HG03457 (cell line): ENCODE results near the gene MUC16.
"Not testable (repeated sequence)": the region's sequence is repeated elsewhere in the genome, so short reads cannot be mapped to it uniquely, and the experiment has no call there.

Experiments
- ATAC-seq: cut with Tn5 transposase; IDR thresholded peaks from one replicate; pipeline ENCODE4 v1.9.1; 2021; ENCODE audit warnings: moderate number of reproducible peaks; ENCODE audit not compliant: unreplicated experiment

MUC16 gene

DNA sequence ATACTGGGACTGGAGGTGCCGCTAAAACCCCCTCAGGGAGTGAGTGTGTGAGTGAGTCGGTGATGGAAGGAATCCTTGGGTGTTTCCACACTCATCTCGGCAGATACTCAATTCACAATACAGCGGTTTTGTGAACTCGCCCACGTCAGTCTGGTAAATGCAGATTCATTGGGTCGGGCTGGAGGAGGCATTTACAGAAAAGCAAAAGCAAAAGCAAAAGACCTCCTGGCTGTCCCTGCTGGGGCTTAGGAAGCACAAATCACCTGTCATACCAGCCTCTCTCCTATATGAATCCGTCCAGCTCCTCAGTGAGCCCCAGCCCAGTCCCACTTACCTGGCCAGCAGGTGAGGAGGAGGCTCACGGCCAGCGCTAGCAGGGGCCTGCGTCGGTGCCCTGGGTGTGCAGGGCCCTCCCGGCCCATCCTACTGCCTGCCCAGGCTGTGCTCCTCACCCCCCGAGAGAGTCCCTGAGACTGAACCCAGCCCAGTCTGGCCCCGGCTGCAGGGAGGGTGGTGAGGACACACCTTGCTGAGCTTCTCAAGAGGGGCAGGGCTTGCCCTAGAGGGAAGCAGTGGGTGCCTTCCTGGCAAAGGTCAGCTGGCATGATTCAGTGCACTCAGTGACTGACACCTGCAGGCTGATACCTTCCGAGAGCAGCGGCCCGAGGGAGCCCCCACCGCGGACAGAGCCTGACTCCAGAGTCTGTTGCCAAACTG lies at the start of gene MUC16:
Gene MUC16 (minus strand): TSS at position 475 of the 717 bp plus-strand sequence.
- ATAC-seq = no peak

DNA sequence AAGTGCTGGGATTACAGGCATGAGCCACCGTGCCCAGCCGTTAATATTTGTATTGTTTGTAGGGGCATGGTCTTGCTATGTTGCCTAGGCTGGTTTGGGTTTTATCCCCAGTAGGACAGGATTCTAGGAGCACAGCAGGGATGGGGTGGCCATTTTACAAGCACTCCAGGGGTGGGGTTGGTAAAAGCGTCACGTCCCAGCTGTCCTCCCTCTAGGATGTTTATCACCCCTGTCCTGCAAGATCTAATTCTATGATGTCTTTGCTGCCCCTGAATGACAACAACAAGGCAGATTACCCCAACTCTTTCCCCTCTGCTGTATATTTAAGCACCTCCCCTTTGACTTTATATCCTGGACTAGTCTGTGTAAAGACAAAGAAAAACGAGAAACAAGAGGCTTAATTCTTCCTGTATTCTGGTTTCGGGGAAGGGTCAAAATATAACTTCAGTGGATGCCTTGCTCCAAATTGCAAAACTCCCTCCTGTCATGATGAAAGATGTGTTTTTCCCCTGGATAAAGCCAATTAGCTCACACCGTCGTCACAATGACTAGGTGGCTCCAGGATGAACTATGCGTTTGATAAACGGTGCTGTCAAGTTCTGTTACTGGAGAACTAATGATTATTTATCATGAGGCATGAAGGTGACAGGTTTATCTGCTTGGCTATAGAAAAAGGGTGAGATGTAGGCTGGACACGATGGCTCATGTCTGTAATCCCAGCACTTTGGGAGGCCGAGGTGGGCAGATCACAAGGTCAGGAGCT lies 48.9 kb upstream of the MUC16 start:
- no peak for ATAC-seq

DNA sequence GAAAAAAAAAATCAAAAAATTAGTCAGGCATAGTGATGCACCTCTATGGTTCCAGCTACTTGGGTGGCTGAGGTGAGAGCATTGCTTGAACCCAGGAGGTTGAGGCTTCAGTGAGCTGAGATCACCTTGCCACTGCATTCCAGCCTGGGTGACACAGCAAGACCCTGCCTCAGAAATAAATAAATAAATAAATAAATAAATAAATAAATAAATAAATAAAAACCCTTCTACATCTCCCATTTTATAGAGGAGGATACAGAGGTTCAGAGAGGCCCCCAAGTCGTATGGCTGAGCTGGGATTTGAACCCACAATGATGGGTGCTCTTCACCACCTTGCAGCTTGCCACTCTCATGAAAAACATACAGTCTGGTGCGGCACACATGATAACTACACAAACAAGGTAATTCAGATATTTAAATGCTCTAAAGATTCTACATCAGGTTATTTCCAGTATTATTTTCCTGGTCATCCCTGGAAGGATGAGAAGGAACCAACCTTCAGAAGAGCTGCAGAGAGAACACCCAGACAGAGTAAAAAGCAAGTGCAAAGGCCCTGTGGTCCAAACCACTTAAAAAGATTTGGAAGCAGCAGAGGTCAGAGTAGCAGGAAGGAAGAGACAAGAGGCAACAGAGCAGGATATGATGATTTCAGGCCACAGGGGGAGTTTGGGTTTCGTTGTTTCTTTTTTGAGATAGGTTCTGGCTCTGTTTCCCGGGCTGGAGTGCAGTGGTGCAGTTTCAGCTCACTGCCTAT lies 47.5 kb upstream of the MUC16 start:
- ATAC-seq = no peak

DNA sequence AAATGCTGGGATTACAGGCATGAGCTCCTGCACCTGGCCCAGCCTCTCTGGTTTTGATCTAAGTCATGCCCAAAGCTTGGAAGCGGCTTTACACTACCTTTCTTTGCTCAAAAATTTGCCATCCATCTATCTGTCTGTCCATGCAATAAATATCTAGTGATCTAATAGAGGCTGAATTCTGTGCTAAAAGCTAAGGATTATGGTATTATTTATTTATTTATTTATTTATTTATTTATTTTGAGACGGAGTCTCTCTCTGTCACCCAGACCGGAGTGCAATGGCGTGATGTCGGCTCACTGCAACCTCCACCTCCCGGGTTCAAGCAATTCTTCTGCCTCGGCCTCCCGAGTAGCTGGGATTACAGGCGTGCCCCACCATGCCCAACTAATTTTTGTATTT lies 45.9 kb upstream of the MUC16 start:
- ATAC-seq = not testable (repeated sequence)

DNA sequence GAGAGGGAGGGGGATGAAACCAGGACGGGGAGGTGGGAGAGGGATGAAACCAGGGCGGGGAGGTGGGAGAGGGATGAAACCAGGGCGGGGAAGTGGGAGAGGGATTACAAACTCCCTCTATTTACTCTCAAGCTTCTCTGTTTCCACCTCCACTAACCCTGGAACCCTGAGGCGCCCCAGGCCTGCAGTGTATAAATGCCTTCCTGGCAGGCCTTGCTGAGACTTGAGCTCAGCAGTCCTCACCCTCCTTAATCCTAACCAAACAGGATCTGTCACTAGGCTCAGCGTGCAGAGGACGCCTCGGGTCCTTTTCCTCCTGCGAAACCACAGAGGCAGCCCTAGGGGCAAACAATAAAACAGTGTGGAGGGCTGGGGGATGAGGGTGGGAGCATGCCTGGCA lies 44.6 kb upstream of the MUC16 start:
- ATAC-seq = no peak

GRCh38 chr19:9054207-9054606 lies 44.0 kb upstream of the MUC16 start:
- ATAC-seq = no peak

DNA sequence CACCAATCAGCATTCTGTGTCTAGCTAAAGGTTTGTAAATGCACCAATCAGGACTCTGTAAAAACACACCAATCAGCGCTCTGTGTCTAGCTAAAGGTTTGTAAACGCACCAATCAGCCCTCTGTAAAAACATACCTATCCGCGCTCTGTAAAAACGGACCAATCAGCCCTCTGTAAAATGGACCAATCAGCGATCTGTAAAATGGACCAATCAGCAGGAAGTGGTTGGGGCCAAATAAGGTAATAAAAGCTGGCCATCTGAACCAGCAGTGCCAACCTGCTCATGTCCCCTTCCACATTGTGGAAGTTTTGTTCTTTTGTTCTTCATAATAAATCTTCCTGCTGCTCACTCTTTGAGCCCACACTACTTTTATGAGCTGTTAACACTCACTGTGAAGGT lies 43.5 kb upstream of the MUC16 start:
- ATAC-seq = not testable (repeated sequence)

DNA sequence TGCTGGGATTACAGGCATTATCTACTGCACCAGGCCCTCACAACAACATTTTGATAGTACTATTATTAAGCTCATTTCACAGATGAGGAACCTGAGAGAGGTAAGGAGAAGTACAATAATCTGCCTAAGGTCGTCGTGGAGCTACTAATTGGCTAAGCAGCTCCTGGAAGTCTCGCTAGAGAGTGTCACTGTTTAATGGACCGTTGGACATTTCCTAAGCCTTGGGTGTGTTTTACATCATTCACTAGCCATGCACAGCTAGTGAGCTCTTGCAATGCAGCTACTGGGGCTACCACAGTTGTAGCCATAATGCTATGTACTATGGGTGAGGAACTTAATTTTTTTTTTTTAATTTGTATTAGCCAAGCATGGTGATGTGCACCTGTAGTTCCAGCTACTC lies 42.7 kb upstream of the MUC16 start:
- no peak for ATAC-seq

DNA sequence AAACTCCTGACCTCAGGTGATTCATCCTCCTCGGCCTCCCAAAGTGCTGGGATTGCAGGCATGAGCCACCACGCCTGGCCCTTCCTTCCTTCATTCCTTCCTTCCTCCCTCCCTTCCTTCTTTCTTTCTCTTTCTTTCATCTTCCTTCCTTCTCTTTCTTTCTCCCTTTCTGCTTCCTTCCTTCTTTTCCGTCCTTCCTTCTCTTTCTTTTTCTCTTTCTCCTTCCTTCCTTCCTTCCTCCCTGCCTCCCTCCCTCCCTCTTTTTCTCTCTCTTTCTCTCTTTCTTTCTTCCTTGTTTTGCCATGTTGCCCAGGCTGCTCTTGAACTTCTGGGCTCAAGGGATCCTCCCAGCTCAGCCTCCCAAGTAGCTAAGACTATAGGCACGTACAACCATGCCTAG lies 36.5 kb upstream of the MUC16 start:
- ATAC-seq = no peak

GRCh38 chr19:9044449-9044848 lies 34.2 kb upstream of the MUC16 start:
- ATAC-seq = no peak

DNA sequence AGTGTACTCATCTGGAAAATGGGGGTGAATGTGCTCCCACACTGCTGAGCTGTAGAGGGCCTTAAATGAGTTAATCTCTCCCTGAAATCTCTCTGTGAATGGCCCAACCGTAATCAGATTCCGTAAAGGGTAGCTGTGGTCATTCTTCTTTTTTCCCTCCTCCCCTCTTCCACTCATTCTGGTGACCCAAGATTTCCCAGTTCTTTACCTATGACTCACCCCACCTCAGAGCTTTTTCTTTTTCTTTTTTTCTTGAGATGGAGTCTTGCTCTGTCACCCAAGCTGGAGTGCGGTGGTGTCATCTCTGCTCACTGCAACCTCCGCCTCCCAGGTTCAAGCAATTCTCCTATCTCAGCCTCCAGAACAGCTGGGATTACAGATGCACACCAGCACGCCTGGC lies 33.3 kb upstream of the MUC16 start:
- ATAC-seq = no peak

DNA sequence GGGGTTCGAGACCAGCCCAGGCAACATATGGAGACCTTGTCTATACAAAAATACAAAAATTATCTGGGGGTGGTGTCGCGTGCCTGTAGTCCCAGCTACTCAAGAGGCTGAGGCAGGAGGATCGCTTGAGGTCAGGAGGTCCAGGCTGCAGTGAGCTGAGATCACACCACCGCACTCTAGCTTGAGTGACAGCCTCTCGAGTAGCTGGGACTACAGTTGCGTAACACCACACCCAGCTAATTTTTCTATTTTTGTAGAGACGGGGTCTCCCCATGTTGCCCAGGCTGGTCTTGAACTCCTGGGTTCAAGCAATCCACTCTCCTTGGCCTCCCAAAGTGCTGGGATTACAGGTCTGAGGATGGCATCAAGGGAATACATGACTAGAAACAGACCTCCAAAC lies 30.8 kb upstream of the MUC16 start:
- ATAC-seq = no peak

DNA sequence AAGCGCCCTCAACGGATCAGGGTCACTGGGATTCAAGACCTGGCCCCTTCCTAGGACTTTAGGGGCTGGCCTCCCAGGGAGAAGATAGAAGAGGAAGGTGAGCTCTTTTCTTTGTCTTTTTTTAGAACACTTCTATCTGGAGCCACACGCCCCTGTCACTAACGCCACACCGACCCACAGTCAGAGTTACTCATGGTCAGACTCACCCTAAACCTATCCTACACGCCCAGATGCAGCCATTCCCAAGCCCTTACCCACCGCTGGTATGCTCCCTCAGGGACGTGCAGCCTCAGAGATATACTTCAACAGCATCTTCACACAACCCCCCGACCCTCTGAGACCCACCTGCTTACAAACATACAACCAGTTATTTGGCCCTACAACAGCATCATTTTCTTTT lies 29.9 kb upstream of the MUC16 start:
- ATAC-seq = no peak

GRCh38 chr19:9039728-9040127 lies 29.5 kb upstream of the MUC16 start:
- ATAC-seq = no peak

DNA sequence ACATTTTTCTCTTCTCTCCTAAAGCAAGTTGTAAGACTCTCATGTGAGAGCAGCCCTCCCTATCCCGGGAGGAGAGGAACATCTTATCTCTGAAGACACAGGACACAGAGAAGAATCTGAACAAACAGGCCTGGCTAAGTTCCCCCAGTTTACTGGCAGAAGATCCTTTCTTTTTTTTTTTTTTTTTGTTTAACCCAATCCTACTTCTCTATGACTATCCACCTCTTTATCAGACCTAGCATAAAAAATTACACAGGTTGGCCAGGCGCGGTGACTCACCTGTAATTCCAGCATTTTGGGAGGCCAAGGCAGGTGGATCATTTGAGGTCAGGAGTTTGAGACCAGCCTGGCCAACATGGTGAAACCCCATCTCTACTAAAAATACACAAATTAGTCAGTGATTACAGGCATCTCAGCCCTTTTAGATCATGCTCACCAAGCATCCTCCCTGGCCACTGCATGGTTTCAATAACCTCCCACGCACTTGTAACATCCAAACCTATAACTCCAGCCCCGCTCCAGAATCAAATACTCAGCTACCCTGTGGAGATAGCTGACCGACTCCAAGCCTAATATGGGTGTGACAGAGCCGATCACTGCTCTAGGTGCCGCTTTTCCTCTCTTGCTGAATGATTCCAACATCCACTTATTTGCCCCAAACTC lies 27.3 kb upstream of the MUC16 start:
- no peak for ATAC-seq

DNA sequence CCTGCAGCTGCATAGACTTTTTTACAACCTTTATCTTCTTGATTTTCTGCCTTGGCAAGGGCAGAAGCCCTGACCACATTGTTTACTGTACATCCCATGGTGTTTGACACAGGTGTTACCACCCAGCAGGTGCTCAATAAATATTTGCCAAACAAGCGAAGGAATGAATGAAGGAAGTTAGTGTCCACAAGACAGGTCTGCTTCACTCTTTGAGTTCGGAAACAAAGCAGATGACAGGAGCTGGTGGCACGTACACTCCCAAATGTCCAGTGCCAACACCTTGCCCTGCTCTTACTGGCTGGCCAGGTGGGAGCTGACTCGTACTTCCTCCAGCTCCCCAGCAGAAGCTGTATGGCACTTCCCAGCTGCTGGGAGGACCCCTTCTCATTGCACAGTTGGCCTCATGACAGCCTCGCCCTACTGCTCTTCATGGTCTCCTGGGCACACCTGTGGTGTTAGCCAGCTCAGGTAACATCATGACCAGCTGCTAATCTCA lies 22.0 kb upstream of the MUC16 start:
- ATAC-seq = no peak

DNA sequence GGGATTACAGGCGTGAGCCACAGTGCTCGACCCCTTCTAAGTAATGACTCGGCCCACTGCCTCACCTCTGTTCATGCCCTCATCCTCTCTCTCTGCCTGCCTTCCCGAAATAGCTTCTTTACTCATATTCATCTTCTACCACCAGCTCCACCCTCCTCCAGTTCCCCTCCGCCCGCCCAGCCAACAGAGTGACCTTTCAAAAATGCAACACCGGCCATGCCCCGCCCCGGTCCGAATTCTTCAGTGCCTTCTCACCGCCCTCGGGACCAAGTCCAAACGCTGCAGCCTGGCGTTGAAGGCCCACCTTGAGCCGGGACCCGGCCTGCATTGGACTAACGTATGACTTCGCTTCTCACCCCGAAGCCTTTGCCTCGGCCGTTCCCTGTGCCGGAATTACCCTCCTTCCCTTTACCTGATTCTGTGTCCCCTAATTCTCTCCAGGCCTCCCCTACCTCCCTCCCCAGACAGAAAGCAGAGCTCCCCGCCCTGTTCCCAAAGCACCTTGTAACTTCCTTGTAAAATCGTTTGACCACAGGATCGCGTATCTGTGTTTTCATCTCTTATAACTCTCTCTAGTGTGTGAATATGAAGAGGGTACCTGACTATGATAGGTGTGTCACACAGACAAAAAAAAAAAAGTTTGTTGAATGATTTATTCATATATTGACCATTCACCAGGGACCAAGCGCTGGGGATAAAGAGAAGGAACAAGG lies 8.1 kb upstream of the MUC16 start:
- ATAC-seq = no peak

- ATAC-seq = no peak
Observed at GRCh38 chr19:9014803-9015202, 4.6 kb upstream of the MUC16 start.

DNA sequence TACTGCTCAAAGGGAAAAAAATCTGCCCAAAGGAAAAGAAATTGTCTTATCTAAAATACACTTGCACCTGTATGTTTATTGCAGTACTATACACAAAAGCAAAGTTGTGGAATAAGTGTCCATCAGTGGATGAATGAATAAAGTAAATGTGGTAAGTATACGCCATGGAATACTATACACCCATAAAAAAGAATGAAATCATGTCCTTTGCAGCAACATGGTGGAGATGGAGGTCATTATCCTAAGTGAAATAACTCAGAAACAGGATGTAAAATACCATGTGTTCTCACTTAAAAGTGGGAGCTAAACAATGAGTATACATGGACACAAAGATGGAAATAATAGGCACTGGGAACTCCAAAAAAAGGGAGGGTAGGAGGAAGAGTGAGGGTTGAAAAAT lies 3.8 kb upstream of the MUC16 start:
- no peak for ATAC-seq

GRCh38 chr19:9011875-9012274 lies 1.7 kb upstream of the MUC16 start:
- ATAC-seq = no peak

DNA sequence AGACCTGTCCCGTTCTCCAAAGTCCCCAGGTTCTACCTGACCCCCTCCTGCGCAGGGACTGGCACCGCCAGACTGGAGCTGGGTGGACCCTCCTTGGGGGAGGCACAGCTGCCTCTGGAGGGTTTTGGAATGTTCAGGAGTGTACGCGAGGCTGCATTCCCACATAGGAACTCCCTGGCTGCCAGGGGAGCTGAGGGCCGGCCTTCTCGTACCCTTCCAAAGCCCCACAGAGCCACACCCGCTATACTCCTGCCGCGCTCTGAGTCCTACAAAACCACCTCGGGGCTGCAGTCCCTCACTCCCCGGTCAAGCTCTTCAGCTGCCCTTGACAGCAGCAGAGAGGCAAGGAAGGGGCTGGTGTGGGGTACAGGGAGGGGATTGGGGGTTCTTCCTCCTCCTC lies 484 bp upstream of the MUC16 start:
- ATAC-seq = no peak
